GM12801 (cell line): Measurements from ENCODE around the gene GPR183.

Source experiments
- CTCF ChIP-seq: IDR thresholded peaks from one replicate; pipeline ENCODE4 v1.5.1; 2011; ENCODE audit warnings: control low read depth; ENCODE audit not compliant: insufficient read length; ENCODE audit errors: extremely low read depth

The GPR183 gene

GRCh38 chr13:99289674-99290337, 17.4 kb downstream of the GPR183 start:
- no peak for TF ChIP-seq CTCF

GRCh38 chr13:99289271-99289670, 17.9 kb downstream of the GPR183 start:
- TF ChIP-seq CTCF, result no peak

- no peak for TF ChIP-seq CTCF
Measured at GRCh38 chr13:99288089-99288488, 19.1 kb downstream of the GPR183 start.

GRCh38 chr13:99287551-99287950, 19.6 kb downstream of the GPR183 start:
- no peak for TF ChIP-seq CTCF

GRCh38 chr13:99285432-99286182, 21.6 kb downstream of the GPR183 start:
- no peak for TF ChIP-seq CTCF

- no peak for TF ChIP-seq CTCF
Measured at GRCh38 chr13:99282264-99283231, 24.7 kb downstream of the GPR183 start.

- no peak for TF ChIP-seq CTCF
Measured at GRCh38 chr13:99281811-99282263, 25.4 kb downstream of the GPR183 start.
